NCI-H187 (cell line): ENCODE data around the gene GRM7.

Source experiments
- DNase-seq, 2 experiments: peaks; one replicate each; lab custom pipeline; 2025; lab: John Stamatoyannopoulos, UW

Gene GRM7

DNA sequence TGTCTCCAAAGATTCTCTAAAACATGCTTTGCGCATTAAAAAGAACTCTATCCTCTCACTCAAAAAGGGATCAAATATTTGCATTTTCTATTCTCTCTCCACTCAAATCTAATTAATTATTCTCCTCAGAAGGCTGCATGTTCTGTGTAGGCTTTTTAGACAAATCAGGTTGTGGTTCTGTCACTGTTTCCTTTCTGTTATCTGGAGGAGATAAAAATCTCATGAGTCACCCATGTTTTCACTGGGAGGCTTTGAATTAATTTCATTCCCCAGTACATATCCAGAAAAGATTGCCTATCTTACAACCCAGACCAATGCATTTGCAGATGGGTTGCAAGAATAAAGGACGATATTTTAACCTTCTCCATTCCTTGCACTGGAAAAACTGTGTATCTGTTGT is 446.5 kb downstream of the GRM7 start:
- no peak for DNase-seq

DNA sequence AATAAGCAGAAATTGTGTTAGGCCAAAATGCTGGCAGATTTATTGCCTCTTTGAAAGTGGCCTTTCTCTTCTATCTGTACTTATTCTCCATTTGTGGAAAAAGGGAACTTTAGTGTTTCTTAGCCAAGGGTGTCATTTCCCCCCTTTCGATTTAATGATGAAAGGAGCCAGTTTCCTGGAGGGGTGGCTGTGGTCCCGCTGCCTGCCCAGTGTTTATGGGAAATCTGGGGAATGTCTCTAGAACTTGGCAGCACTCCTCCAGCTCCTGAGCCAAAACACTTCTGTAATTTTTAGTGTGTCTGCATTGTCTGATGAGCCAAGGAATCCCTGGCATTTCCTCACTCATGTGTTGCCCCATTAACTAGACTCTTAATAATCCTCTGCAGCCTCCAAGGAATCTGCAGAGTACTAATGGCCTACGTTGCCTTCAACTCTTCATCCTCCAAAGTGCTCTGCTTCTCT is 448.8 kb downstream of the GRM7 start:
- DNase-seq: no peak

DNA sequence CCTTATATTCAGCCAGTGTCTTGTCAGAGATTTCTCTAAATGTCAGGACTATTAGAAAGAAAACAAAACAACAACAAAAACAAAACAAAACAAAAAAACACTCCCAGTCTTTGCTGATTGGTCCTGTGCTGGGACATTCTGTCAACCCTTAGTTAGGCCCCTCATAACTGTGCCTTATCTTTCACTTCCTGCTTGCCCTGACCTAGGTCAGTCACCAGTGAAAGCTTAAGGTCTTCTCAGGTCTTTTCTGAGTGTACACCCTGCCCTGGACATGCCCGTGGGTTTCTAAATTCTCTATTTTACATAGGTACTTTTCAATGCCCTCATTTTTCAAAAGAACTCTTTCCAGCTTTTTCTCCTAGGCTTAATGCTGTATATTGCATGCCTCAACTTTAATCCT is 454.1 kb downstream of the GRM7 start:
- DNase-seq: no peak

DNA sequence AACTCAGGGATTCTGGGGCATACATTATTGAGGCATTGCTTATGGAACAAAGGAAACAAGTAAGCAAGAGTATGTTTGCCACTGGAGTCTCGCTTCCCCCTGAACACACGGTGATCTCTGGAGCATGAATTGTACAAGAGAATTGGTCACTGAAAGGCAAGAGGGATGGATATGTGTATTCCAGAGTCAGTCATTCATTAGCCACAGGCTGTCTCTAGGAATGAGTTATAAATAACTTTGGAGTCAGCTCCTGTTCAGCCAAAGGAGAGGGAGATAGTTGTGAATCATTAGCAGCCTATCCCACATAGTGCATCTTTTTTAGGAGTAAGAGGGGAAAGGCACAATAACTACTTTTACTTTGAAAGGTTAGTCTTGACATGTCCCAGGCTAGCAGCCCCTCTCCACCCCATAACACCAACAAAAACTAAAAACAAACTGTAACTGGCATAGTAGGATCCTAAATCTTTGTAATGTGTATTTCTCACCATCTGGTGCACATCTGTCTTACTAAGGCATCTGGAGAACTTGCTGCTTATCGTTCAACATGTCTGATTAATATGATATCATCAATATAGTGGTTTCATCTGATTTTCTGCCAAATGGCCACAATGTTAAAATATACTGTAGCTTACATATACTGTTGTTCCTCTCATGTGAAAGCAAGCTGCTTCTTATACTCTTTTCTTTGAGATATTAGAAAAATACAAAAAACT is 462.2 kb downstream of the GRM7 start:
- DNase-seq: no peak

DNA sequence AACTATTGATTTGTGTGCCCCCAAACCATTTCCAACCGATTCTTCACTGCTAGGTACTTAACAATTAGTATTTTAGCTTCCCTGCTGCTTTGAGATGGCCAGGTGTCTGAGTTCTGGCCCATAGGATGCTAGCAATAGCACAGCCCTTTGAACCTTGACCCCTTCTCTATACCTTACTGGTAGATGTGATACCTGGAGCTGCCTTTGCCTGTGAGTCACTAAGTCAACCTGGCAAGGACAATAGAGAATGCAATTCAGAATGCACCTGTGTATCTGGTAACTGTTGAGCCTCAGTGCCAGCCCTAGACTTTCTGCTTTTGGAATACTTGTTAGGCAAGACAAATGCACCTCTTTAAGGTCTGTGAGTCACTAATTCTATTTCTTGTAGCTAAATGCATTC is 467.4 kb downstream of the GRM7 start:
- no peak for DNase-seq

DNA sequence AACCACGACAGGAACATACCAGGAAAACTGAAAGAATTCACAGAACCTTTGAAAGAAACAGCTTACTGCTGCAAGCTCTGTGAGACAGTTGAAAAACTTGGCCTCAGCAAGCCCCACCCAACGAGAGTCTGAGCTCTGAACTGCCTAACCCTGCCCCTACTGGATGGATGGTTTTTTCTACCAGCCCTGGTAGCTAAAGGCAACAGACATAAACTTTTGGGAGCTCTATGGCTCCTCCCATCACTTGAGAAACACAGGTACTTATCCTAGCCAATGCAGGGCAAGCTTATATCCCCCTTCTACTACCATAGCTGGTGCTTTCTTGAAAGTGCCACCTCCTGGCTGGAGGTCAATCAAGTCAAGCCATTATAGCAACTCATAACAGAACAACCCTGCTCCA is 471.8 kb downstream of the GRM7 start:
- no peak for DNase-seq

DNA sequence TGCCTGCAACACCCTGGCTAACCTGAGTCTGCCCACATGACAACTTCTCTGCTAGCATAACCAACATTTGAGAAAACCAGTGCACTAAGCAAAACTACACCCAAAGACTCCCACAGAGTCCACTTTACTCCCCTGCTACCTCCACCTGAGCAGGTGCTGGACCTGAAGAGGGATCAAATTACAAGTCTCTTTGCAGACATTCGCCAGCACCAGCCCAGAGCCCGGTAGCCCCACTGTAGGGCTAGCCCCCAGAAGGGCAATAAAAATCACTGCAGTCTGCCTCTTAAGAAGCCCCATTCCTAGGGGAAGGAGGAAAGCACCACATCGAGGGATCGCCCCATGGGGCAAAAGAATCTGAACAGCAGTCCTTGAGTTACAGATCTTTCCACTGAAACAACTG is 472.2 kb downstream of the GRM7 start:
- DNase-seq: peak in 1 of 2 experiments; percentile 13

DNA sequence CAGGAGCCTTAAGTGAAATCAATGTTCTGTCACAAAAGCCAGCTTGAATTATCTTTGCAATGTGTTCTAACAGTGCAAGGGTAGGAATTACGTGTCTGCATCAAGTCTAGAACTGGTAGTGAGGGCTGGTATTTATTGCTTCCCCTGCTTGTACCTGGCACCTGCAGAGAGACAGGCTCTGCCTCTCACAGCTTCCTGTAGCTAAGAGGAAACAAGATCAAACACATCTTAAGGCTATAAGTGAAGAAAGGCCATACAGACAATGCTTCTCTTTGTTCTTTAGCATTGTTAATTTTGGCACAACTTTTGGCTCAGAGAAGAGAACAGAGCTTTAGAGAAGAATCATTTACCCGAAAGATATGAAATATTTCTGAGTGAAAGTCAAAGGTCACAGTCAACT is 479.9 kb downstream of the GRM7 start:
- DNase-seq: no peak

DNA sequence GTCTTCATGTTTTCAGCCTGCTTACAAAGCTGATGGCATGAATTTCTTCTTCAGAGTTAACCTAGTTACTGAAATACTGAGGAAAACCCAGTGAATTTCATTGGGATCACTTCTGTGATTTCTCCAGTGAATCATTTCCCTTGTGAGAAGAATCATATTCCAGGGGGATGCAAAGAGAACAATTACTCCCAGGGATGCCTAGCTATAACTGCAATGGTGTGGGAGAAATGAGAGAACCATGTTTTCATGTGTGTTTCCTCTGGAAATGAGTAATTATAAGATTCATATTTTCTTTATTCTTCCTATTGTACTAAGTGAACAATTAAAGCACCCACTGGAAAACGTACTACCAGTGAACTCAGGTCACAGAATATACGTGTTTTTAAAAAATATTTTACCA is 485.4 kb downstream of the GRM7 start:
- DNase-seq: no peak

DNA sequence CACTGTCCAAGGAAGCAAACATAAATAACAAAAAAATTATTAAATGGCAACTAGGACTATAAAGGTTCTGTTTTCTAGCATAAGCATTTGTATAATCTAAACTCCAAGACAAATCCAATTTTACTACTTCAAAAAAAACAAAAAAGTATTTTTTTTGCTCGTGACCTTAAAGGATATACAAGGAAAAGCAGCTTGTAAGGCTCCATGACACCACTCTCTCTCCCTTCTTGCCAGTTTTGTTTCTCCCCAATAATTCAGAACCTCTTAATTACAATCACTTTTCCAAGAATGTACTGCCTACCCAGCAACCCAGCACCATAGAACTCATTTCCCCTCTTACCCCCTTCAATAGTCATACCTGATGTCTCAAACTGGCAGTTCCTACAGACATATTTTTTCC is 496.2 kb downstream of the GRM7 start:
- DNase-seq: no peak

DNA sequence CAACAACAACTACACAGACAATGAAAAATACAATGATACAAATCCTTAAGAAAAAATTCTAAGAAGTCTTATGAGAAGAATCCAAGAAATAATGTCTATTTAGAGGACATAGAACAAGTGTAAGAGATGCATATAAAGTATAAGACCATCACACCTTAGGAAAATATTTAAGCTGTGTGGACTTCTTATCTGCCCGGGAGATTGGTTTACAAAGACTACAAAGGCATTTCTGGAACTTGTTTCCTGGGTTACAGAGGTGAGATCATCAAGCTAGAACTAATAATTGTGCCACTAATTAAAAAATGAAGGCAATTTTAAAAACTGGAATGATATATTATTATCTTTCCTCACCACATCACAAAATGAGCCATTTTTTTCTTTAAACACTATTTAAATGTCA is 507.1 kb downstream of the GRM7 start:
- no peak for DNase-seq

DNA sequence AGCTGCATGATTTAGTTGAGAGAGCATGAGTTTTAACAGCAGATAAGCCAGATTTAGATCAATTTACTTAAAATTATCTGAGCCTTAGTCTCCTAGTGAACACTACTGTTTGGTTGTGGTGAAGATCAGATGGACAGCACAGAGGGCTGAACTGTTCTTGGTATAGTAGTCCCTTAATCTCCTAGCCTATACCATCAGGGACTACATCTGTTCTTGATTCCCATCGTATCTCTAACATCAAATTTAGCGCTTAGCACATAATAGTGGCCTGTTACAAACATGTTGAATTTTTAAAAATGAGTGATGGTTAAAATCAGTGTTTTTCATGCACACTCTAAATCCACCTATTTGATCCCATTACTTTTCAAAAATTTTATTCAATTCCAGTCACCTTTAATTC is 507.7 kb downstream of the GRM7 start:
- no peak for DNase-seq

DNA sequence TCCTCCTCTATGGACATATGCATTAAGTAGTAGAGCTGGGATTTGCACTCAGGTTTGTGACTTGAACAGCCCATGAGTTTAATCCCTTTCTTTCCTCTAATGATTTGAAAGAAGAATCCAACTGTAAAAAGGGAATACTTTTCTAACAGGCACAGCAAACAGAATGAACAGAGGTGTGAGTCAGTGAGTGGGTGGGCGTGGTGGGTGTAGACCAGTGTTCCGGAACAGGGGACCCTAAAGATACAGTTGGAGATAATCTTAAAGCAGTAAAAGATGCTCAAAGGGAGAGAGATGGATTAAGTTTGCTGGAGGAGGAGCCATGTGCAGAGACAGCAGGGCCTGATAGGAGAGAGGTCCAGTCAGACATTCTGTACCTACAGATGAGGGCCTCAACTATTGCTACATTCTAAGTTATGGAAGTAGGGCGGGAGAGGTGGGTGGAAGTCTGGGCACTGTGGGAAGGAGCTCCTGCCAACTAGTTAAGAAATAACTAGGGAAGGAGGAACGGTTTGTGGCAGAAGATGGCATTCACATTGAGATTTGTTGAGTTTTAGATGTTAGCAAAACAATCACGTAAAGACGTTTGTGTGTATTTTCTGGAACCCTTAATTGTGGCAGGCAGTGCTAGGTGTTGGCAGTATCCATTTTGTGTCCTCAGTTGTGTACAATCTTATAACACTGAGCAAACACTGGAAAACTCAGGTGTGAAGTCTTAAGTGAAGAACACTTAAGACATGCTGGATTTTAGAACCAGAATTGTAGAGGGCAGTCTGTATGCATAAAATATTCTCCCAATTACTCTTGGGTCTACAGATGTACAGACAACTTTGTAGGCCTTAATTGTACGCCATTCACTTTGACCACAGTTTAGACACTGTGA is 511.0 kb downstream of the GRM7 start:
- DNase-seq: no peak

DNA sequence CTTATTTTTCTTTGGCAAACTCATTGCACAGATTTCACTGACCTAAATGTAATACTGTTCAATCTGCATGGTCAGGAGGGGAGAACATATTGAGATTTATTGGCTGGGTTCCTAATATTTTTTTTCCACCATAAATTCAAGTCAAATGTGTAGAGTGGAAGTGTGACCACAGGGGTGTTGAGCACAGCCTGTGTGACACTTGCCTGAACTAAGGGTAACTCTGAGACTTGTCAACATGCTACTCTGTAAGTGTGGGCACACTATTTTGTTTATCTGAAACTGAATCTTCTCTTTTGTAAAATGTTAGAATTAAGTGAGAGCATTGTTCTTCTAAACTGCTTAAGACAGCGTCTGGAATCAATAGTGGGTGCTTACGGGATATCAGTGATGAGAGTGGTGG is 516.2 kb downstream of the GRM7 start:
- no peak for DNase-seq

DNA sequence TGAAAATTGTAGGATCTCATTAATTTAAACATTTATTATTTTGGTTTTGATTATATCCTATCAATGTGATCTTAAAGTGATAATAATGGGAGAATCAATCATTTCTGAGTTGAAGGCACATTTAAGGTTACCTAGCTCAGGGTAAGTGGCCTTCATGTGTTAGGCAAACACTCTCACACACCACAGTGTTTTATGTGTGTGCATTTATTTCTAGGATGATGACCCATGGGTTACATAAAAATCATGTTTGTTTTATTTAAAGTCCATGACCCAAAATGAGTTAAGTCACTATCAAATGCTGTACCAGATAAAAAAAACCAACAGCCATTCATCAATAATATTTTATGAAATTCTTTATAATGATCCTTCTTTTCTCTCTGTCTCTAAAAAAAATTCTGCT is 520.8 kb downstream of the GRM7 start:
- DNase-seq: no peak

DNA sequence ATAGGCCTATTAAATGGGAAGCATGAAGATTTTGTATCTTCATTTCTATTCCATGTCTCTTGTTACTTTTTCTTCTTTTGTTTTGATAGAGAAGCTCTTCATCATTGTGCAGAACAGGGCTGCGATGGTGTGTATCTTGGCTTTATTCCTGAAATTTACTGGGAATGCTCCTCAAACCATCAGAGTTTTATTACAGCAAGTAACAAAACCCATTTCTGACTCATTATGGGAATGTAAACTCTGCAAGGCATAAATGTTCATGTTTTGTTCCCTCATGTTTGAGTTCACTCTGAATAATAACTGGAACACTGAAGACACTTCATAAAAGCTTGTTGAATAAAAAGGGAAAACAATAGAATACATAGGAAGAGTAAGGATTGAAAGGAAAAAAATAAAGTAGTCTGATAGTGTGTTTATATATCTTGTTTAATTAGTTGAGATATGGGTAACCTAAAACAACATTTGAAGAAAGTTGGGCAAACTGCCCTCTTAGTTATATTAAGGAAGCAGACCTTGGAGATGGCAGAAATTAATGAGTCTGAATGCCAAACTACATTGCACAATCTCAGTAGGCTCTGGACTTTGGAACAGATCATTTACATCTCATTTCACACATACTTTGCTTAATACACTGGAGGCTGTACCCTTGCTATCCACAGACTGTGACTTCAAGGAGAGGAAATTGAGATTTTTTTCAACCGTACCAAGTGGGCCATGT is 521.5 kb downstream of the GRM7 start:
- DNase-seq: no peak

DNA sequence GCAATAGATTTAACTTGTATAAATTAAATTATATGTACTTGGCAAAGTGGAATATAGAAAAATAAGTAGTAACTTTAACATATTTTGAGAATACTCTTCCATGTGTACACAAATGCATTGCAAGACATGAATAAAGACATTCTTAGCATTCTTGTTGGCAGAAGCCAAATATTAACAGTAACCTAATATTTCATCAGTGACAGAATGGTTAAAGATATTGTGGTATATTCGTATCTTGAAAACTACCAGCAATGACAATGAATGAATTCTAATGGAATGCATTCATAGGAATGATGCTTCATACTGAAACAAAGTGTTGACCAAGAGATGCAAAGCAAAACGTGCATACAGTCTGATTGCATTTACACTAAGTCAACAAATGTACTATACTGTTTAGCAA is 524.7 kb downstream of the GRM7 start:
- DNase-seq: no peak

DNA sequence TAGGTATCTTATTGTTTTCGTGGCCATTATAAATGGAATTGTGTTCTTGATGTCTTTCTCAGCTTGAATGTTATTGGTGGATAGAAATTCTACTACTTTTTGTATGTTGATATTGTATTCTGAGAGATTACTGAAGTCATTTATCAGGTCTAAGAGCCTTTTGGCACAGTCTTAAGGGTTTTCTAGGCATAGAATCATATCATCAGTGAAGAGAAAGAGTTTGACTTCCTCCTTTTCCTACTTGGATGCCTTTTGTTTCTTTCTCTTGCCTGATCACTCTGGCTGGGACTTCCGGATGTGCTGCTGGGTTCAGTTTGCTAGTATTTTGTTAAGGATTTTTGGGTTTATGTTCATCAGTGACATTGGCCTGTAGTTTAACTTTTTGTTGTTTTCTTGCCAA is 527.1 kb downstream of the GRM7 start:
- no peak for DNase-seq

DNA sequence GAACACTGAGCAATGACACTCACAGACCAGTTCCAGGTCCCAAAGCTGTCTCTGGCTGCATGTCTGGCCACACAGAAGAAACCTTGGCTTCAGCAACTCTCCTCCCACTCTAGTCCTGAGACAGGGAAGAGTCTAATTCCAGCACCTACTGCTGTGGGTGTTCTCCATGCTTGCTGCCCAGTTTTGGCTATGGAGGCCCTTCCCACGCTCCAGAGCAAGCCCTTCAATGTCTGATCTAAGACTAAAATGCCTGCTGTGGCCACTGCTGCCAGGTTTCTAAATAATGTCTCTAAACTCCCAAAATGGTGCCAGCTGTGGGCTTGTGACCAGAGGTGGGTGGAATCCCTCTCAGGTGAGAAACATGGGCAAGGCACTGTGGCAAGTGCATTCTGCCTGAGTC is 531.3 kb downstream of the GRM7 start:
- no peak for DNase-seq

DNA sequence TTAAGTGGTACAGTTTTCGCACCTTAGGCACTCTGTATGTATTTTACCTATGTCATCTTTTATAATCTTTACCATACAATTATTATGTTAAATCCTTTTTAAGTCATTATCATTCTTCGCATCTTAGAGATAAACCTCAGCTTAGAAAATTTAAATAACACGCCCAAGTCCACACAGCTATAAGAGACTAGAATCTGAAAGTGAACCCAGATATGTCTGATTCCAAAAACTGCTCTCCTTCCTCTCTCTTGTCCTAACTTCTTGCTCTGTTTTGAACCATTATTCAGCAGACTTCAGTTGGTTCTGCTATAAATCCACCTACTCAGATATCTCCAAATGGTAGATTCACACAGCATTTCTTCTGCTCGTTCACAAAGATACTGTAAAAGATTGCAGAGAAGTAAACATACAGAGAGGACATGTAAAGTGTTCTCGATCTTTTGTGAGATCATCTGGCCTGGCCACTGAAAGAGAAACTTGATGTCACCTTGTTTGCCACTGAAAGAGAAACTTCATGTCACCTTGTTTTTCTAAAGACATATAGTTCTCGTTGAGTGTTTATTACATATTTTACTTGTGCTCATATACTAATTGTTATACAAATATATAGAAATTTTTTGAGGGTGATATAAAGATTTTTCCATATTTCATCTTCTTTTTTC is 533.2 kb downstream of the GRM7 start:
- no peak for DNase-seq

DNA sequence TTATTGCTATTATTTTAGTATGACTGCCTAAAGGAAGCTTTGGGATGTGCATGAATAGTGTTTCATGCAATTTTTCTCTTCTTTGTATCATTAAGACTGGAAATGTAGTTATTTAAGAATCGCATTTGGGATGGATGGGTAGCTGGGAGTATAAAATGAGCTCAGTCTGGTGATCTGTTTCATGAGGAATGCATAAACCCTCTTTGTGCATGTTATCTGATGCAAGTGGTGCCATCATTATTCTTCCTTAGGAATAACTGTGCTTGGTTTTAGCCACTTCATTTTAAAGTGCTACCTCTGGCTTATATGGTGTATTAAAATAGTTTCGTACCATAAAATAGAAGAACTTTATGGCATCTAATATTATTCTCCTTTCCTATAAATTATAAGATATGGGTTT is 535.6 kb downstream of the GRM7 start:
- DNase-seq: no peak

DNA sequence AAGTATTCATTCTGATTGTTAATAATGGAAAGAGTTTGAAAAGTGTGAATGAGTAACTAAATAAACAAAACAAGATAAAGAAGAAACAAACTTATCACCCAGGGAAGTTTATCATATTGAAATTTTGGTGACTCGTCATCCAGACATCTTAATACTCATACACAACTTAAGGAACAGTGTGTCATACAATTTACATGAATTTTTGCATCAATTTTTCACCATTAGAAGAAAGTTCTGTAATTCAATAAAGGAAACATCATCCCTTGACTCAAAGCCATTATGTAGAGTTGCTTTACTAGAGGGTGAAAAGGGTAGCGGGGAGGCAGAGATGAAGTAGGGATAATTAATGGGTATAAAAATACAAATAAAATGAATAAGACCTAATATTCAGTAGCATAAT is 536.2 kb downstream of the GRM7 start:
- DNase-seq: no peak
